ENCODE measurements around the gene G6PC1. TPM values are rescaled to one million over a fixed set of nuclear protein-coding genes. Genes with fewer than 3 reads are reported as not detected.
A peak's percentile ranks its signal among the peaks of the same experiment; 100 is the strongest.

The G6PC1 gene
- total RNA-seq, 4 donors from 2014 or later, result 0.06 TPM; not detected in 3

- TF ChIP-seq CTCF (IDR thresholded peaks at IDR 0.05) (peak; percentile 71 to 93 (median 76)), POLR2AphosphoS5 (IDR thresholded peaks at IDR 0.05) (peak; percentile 53 to 61), EP300 (IDR thresholded peaks at IDR 0.05) (no peak), POLR2A (IDR thresholded peaks at IDR 0.05; ENCODE audit: low read depth) (no peak)
- peak overlapping the region; percentile 73 to 85 (median 84) for H3K27ac ChIP-seq (replicated peaks in 1 of 4)
- no peaks in the 10 kb centered on the region for H3K27me3 ChIP-seq
- no peaks in the 10 kb centered on the region for H3K36me3 ChIP-seq
- peak overlapping the region in 1 of 4 donors; percentile 9 for H3K4me3 ChIP-seq
- peak; percentile 93 for DNase-seq (ENCODE audit: extremely low spot score)
- intact Hi-C loops (cut with DNase I), result loop anchor here (2.0 kb wide), 1 partner anchor 86 kb away; no protein-coding TSS in a partner anchor
- 27% methylated on average over 9 of the region's 9 CpGs for WGBS
- H3K9me3 ChIP-seq, result no peaks in the 10 kb centered on the region
- H3K4me1 ChIP-seq, result peaks cover 9 to 16% (median 13%) of the 10 kb centered on the region in 4 donors
These were observed 28.3 kb downstream of the G6PC1 start for GRCh38 chr17:42928714-42929496.

- no peaks in the 10 kb centered on the region for H3K9me3 ChIP-seq
- no peak for TF ChIP-seq POLR2A (IDR thresholded peaks at IDR 0.05; ENCODE audit: low read depth)
- TF ChIP-seq EP300 (IDR thresholded peaks at IDR 0.05), result no peak
- TF ChIP-seq CTCF (IDR thresholded peaks at IDR 0.05), result no peak
- no peak for TF ChIP-seq POLR2AphosphoS5 (IDR thresholded peaks at IDR 0.05)
- H3K4me1 ChIP-seq, result peaks cover 9 to 16% (median 13%) of the 10 kb centered on the region in 4 donors
- H3K4me3 ChIP-seq, result no peak overlapping the region
- H3K27me3 ChIP-seq, result no peaks in the 10 kb centered on the region
- no peak for DNase-seq (ENCODE audit: extremely low spot score)
- intact Hi-C loops (cut with DNase I), result loop anchor here (2.0 kb wide), 1 partner anchor 87 kb away; no protein-coding TSS in a partner anchor
- peak overlapping the region; percentile 73 to 85 (median 84) for H3K27ac ChIP-seq (replicated peaks in 1 of 4)
- H3K36me3 ChIP-seq, result no peaks in the 10 kb centered on the region
- 86% methylated on average over 1 of the region's 1 CpG for WGBS
These were observed 28.9 kb downstream of the G6PC1 start for GRCh38 chr17:42929497-42929844.

- no peak for DNase-seq (ENCODE audit: extremely low spot score)
- Histone ChIP-seq H3K27ac (replicated peaks in 1 of 4) (no peak overlapping the region), H3K4me1 (peaks cover 0 to 6% (median 0%) of the 10 kb centered on the region in 4 donors), H3K36me3 (no peaks in the 10 kb centered on the region), H3K27me3 (no peaks in the 10 kb centered on the region), H3K9me3 (no peaks in the 10 kb centered on the region), H3K4me3 (no peak overlapping the region)
- peak; percentile 63 to 72 (median 68) for TF ChIP-seq CTCF (IDR thresholded peaks at IDR 0.05)
- no peak for TF ChIP-seq POLR2A (IDR thresholded peaks at IDR 0.05; ENCODE audit: low read depth)
- no peak for TF ChIP-seq POLR2AphosphoS5 (IDR thresholded peaks at IDR 0.05)
- TF ChIP-seq EP300 (IDR thresholded peaks at IDR 0.05), result no peak
- intact Hi-C loops (cut with DNase I), result loop anchor here (2.0 to 10.0 kb wide), 2 partner anchors 93 to 223 kb away; partner anchors contain the start of gene AOC2
- 38% methylated on average over 9 of the region's 9 CpGs for WGBS
These were observed 37.4 kb downstream of the G6PC1 start for GRCh38 chr17:42937712-42938596.

GRCh38 chr17:42944211-42944610, 43.6 kb downstream of the G6PC1 start:
- TF ChIP-seq EP300 (IDR thresholded peaks at IDR 0.05), result no peak
- TF ChIP-seq POLR2A (IDR thresholded peaks at IDR 0.05; ENCODE audit: low read depth), result no peak
- no peak for TF ChIP-seq POLR2AphosphoS5 (IDR thresholded peaks at IDR 0.05)
- TF ChIP-seq CTCF (IDR thresholded peaks at IDR 0.05), result no peak
- WGBS, result 54% methylated on average over 3 of the region's 3 CpGs
- Histone ChIP-seq H3K4me3 (no peak overlapping the region), H3K9me3 (no peaks in the 10 kb centered on the region), H3K27me3 (no peaks in the 10 kb centered on the region), H3K27ac (replicated peaks in 1 of 4) (peak overlapping the region in 1 of 4 donors; percentile 14), H3K36me3 (peaks cover 0 to 14% (median 13%) of the 10 kb centered on the region in 4 donors), H3K4me1 (peaks cover 4 to 20% (median 17%) of the 10 kb centered on the region in 4 donors)
- intact Hi-C loops (cut with DNase I), result no loop called here
- no peak for DNase-seq (ENCODE audit: extremely low spot score)
